Activated CD8-positive, alpha-beta memory T cell treated with anti-CD3 and anti-CD28 coated beads for 24 hours (primary cell): ENCODE data around the gene SLC66A2.
A peak's percentile ranks its signal among the peaks of the same experiment; 100 is the strongest.
"Not testable (repeated sequence)": the region's sequence is repeated elsewhere in the genome, so short reads cannot be mapped to it uniquely, and the experiment has no call there.

Source experiments
- DNase-seq: peaks from one replicate; pipeline ENCODE4 v3.0.0-alpha.2; 2020

The SLC66A2 gene

GRCh38 chr18:79900610-79901570 is 50.6 kb downstream of the SLC66A2 start:
- DNase-seq: peak; percentile 49

GRCh38 chr18:79899609-79900445 is 51.6 kb downstream of the SLC66A2 start:
- DNase-seq: peak; percentile 33

- no peak for DNase-seq
These were observed 52.4 kb downstream of the SLC66A2 start for GRCh38 chr18:79898952-79899608.

- DNase-seq: peak; percentile 52
These were observed 53.4 kb downstream of the SLC66A2 start for GRCh38 chr18:79897940-79898625.

- no peak for DNase-seq
These were observed 54.7 kb downstream of the SLC66A2 start for GRCh38 chr18:79896738-79897137.

GRCh38 chr18:79890674-79891073 is 60.8 kb downstream of the SLC66A2 start:
- no peak for DNase-seq

GRCh38 chr18:79889569-79889968 is 61.9 kb downstream of the SLC66A2 start:
- no peak for DNase-seq

- peak; percentile 41 for DNase-seq
These were observed 63.4 kb downstream of the SLC66A2 start for GRCh38 chr18:79888016-79888415.

GRCh38 chr18:79887181-79888000 is 64.1 kb downstream of the SLC66A2 start:
- DNase-seq: peak; percentile 49

GRCh38 chr18:79884963-79885728 is 66.3 kb downstream of the SLC66A2 start:
- peak; percentile 49 for DNase-seq

- DNase-seq: peak; percentile 49
These were observed 67.0 kb downstream of the SLC66A2 start for GRCh38 chr18:79884294-79884962.

GRCh38 chr18:79883461-79884293 is 67.8 kb downstream of the SLC66A2 start:
- DNase-seq: peak; percentile 40

- DNase-seq: peak; percentile 30
These were observed 68.8 kb downstream of the SLC66A2 start for GRCh38 chr18:79882522-79883241.

GRCh38 chr18:79881695-79882094 is 69.8 kb downstream of the SLC66A2 start:
- DNase-seq: no peak

GRCh38 chr18:79879566-79879965 is 71.9 kb downstream of the SLC66A2 start:
- no peak for DNase-seq

GRCh38 chr18:79878741-79879378 is 72.6 kb downstream of the SLC66A2 start:
- peak; percentile 37 for DNase-seq

- not testable (repeated sequence) for DNase-seq
These were observed 73.2 kb downstream of the SLC66A2 start for GRCh38 chr18:79878246-79878645.
